ENCODE data around the gene NFYA. TPM values are rescaled to one million over a fixed set of nuclear protein-coding genes. Genes with fewer than 3 reads are reported as not detected.
A peak's percentile ranks its signal among the peaks of the same experiment; 100 is the strongest.

The NFYA gene
- total and polyA plus RNA-seq, 2 of the 13 experiments (the other 11 are each of a cell fraction or from before 2014, with no cell fraction given), result 16.0 to 22.9 TPM

GRCh38 chr6:41071923-41072835 is 595 bp upstream of the NFYA start, which contains the start of gene OARD1 (continued):
- TF ChIP-seq, protein P1, sequence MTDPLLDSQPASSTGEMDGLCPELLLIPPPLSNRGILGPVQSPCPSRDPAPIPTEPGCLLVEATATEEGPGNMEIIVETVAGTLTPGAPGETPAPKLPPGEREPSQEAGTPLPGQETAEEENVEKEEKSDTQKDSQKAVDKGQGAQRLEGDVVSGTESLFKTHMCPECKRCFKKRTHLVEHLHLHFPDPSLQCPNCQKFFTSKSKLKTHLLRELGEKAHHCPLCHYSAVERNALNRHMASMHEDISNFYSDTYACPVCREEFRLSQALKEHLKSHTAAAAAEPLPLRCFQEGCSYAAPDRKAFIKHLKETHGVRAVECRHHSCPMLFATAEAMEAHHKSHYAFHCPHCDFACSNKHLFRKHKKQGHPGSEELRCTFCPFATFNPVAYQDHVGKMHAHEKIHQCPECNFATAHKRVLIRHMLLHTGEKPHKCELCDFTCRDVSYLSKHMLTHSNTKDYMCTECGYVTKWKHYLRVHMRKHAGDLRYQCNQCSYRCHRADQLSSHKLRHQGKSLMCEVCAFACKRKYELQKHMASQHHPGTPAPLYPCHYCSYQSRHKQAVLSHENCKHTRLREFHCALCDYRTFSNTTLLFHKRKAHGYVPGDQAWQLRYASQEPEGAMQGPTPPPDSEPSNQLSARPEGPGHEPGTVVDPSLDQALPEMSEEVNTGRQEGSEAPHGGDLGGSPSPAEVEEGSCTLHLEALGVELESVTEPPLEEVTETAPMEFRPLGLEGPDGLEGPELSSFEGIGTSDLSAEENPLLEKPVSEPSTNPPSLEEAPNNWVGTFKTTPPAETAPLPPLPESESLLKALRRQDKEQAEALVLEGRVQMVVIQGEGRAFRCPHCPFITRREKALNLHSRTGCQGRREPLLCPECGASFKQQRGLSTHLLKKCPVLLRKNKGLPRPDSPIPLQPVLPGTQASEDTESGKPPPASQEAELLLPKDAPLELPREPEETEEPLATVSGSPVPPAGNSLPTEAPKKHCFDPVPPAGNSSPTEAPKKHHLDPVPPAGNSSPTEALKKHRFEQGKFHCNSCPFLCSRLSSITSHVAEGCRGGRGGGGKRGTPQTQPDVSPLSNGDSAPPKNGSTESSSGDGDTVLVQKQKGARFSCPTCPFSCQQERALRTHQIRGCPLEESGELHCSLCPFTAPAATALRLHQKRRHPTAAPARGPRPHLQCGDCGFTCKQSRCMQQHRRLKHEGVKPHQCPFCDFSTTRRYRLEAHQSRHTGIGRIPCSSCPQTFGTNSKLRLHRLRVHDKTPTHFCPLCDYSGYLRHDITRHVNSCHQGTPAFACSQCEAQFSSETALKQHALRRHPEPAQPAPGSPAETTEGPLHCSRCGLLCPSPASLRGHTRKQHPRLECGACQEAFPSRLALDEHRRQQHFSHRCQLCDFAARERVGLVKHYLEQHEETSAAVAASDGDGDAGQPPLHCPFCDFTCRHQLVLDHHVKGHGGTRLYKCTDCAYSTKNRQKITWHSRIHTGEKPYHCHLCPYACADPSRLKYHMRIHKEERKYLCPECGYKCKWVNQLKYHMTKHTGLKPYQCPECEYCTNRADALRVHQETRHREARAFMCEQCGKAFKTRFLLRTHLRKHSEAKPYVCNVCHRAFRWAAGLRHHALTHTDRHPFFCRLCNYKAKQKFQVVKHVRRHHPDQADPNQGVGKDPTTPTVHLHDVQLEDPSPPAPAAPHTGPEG (CRISPR knock-in tag; IDR thresholded peaks at IDR 0.05), result peak; percentile 73; the same call in 1 of the 2 replicates
- no peak for TF ChIP-seq HNRNPK (IDR thresholded peaks at IDR 0.05; ENCODE audit: low read depth, low read length, poor library complexity, severe bottlenecking)
- TF ChIP-seq SOX6 (IDR thresholded peaks at IDR 0.05), result no peak
- TF ChIP-seq SOX6 (CRISPR knock-in tag; IDR thresholded peaks at IDR 0.05), result peak; percentile 65
- TF ChIP-seq, protein P2, sequence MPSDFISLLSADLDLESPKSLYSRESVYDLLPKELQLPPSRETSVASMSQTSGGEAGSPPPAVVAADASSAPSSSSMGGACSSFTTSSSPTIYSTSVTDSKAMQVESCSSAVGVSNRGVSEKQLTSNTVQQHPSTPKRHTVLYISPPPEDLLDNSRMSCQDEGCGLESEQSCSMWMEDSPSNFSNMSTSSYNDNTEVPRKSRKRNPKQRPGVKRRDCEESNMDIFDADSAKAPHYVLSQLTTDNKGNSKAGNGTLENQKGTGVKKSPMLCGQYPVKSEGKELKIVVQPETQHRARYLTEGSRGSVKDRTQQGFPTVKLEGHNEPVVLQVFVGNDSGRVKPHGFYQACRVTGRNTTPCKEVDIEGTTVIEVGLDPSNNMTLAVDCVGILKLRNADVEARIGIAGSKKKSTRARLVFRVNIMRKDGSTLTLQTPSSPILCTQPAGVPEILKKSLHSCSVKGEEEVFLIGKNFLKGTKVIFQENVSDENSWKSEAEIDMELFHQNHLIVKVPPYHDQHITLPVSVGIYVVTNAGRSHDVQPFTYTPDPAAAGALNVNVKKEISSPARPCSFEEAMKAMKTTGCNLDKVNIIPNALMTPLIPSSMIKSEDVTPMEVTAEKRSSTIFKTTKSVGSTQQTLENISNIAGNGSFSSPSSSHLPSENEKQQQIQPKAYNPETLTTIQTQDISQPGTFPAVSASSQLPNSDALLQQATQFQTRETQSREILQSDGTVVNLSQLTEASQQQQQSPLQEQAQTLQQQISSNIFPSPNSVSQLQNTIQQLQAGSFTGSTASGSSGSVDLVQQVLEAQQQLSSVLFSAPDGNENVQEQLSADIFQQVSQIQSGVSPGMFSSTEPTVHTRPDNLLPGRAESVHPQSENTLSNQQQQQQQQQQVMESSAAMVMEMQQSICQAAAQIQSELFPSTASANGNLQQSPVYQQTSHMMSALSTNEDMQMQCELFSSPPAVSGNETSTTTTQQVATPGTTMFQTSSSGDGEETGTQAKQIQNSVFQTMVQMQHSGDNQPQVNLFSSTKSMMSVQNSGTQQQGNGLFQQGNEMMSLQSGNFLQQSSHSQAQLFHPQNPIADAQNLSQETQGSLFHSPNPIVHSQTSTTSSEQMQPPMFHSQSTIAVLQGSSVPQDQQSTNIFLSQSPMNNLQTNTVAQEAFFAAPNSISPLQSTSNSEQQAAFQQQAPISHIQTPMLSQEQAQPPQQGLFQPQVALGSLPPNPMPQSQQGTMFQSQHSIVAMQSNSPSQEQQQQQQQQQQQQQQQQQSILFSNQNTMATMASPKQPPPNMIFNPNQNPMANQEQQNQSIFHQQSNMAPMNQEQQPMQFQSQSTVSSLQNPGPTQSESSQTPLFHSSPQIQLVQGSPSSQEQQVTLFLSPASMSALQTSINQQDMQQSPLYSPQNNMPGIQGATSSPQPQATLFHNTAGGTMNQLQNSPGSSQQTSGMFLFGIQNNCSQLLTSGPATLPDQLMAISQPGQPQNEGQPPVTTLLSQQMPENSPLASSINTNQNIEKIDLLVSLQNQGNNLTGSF (CRISPR knock-in tag; IDR thresholded peaks at IDR 0.05), result peak; percentile 47; the same call in 1 of the 2 replicates
- peak; percentile 43; the same call in 1 of the 2 replicates for TF ChIP-seq BRD4 (CRISPR knock-in tag; IDR thresholded peaks at IDR 0.05)
- TF ChIP-seq SIN3A (IDR thresholded peaks at IDR 0.05; ENCODE audit: borderline replicate concordance, low read depth, low read length), result peak; percentile 85; the same call in 1 of the 2 replicates
- TF ChIP-seq, protein P3, sequence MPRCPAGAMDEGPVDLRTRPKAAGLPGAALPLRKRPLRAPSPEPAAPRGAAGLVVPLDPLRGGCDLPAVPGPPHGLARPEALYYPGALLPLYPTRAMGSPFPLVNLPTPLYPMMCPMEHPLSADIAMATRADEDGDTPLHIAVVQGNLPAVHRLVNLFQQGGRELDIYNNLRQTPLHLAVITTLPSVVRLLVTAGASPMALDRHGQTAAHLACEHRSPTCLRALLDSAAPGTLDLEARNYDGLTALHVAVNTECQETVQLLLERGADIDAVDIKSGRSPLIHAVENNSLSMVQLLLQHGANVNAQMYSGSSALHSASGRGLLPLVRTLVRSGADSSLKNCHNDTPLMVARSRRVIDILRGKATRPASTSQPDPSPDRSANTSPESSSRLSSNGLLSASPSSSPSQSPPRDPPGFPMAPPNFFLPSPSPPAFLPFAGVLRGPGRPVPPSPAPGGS (CRISPR knock-in tag; IDR thresholded peaks at IDR 0.05), result no peak
- TF ChIP-seq HNF4A (CRISPR knock-in tag; IDR thresholded peaks at IDR 0.05), result 0 out of 2 replicates have a peak, but pooled peaks have one; percentile 2
- TF ChIP-seq ZNF878 (CRISPR knock-in tag; IDR thresholded peaks at IDR 0.05), result peak; percentile 77; the same call in 1 of the 2 replicates
- TF ChIP-seq ZNF552 (CRISPR knock-in tag; IDR thresholded peaks at IDR 0.05; ENCODE audit: borderline replicate concordance), result peak; percentile 50; the same call in 1 of the 2 replicates
- peak; percentile 47; the same call in 1 of the 2 replicates for TF ChIP-seq ZHX1 (CRISPR knock-in tag; IDR thresholded peaks at IDR 0.05; ENCODE audit: low read depth)
